ENCODE results near the gene ABRACL.

- TF ChIP-seq CTCF (IDR thresholded peaks at IDR 0.05), result no peak
- no peak for TF ChIP-seq POLR2A (IDR thresholded peaks at IDR 0.05)
These were observed 34.5 kb downstream of the ABRACL start for GRCh38 chr6:139062932-139063646.
